ENCODE data around the gene HAUS1.

The HAUS1 gene

GRCh38 chr18:46071653-46072375 is 32.4 kb upstream of the HAUS1 start, which contains the start of gene PSTPIP2:
TSS of gene PSTPIP2 (minus strand) at chr18:46072260. CDS start at chr18:46072188, 72 bp downstream.
- DNase-seq (ENCODE audit: low read depth, low spot score), result peak; percentile 54
- H3K4me3 ChIP-seq (ENCODE audit: low read depth, low read length), result peak within 1 kb of the TSS; percentile 57
- in situ Hi-C loops (cut with HindIII; ENCODE audit: low sequenced_read_pairs), result no loop called here
- TF ChIP-seq CTCF (IDR thresholded peaks at IDR 0.05; ENCODE audit: low read depth, low read length), result no peak

GRCh38 chr18:46072376-46072867 is 31.8 kb upstream of the HAUS1 start:
- in situ Hi-C loops (cut with HindIII; ENCODE audit: low sequenced_read_pairs), result no loop called here
- TF ChIP-seq CTCF (IDR thresholded peaks at IDR 0.05; ENCODE audit: low read depth, low read length), result no peak
- H3K4me3 ChIP-seq (ENCODE audit: low read depth, low read length), result peak overlapping the region; percentile 57
- no peak for DNase-seq (ENCODE audit: low read depth, low spot score)

GRCh38 chr18:46072959-46073358 is 31.2 kb upstream of the HAUS1 start:
- no peak overlapping the region for H3K4me3 ChIP-seq (ENCODE audit: low read depth, low read length)
- TF ChIP-seq CTCF (IDR thresholded peaks at IDR 0.05; ENCODE audit: low read depth, low read length), result no peak
- in situ Hi-C loops (cut with HindIII; ENCODE audit: low sequenced_read_pairs), result no loop called here
- no peak for DNase-seq (ENCODE audit: low read depth, low spot score)

GRCh38 chr18:46073474-46074331 is 30.5 kb upstream of the HAUS1 start:
- H3K4me3 ChIP-seq (ENCODE audit: low read depth, low read length), result no peak overlapping the region
- in situ Hi-C loops (cut with HindIII; ENCODE audit: low sequenced_read_pairs), result no loop called here
- DNase-seq (ENCODE audit: low read depth, low spot score), result peak; percentile 74
- peak; percentile 57 for TF ChIP-seq CTCF (IDR thresholded peaks at IDR 0.05; ENCODE audit: low read depth, low read length)

GRCh38 chr18:46079336-46079735 is 24.8 kb upstream of the HAUS1 start:
- in situ Hi-C loops (cut with HindIII; ENCODE audit: low sequenced_read_pairs), result no loop called here
- no peak for DNase-seq (ENCODE audit: low read depth, low spot score)
- TF ChIP-seq CTCF (IDR thresholded peaks at IDR 0.05; ENCODE audit: low read depth, low read length), result no peak
- H3K4me3 ChIP-seq (ENCODE audit: low read depth, low read length), result no peak overlapping the region

GRCh38 chr18:46080156-46080555 is 24.0 kb upstream of the HAUS1 start:
- no peak overlapping the region for H3K4me3 ChIP-seq (ENCODE audit: low read depth, low read length)
- in situ Hi-C loops (cut with HindIII; ENCODE audit: low sequenced_read_pairs), result no loop called here
- no peak for DNase-seq (ENCODE audit: low read depth, low spot score)
- TF ChIP-seq CTCF (IDR thresholded peaks at IDR 0.05; ENCODE audit: low read depth, low read length), result no peak

All from astrocyte of the spinal cord (primary cell).